HFF-Myc (cell line): ENCODE measurements around the gene BAZ2A.

Experiments
- DNase-seq: peaks from one replicate; pipeline ENCODE4 v3.0.0-alpha.2; 2011; ENCODE audit warnings: low read depth; ENCODE audit errors: extremely low read depth
- H3K4me3 ChIP-seq: replicated peaks from 2 replicates; pipeline ENCODE4 v1.5.1; 2011; ENCODE audit warnings: low read depth, mild to moderate bottlenecking, control low read depth, low read length
- CTCF ChIP-seq: IDR thresholded peaks from 2 replicates; pipeline ENCODE4 v1.5.1; 2012; ENCODE audit warnings: mild to moderate bottlenecking, low read depth, low read length, control low read depth; ENCODE audit errors: missing control alignments

BAZ2A gene

GRCh38 chr12:56645201-56645716 lies 15.1 kb upstream of the BAZ2A start:
- TF ChIP-seq CTCF: no peak
- no peak for DNase-seq
- H3K4me3 ChIP-seq: peak overlapping the region; percentile 100

- peak overlapping the region; percentile 100 for H3K4me3 ChIP-seq
- no peak for DNase-seq
- TF ChIP-seq CTCF: no peak
Observed at GRCh38 chr12:56644654-56645053, 14.5 kb upstream of the BAZ2A start.

- TF ChIP-seq CTCF: no peak
- no peak overlapping the region for H3K4me3 ChIP-seq
- DNase-seq: no peak
Observed at GRCh38 chr12:56641219-56641618, 11.1 kb upstream of the BAZ2A start.

- TF ChIP-seq CTCF: no peak
- no peak for DNase-seq
- no peak overlapping the region for H3K4me3 ChIP-seq
Observed at GRCh38 chr12:56637621-56638020, 7.5 kb upstream of the BAZ2A start.

- H3K4me3 ChIP-seq: peak overlapping the region; percentile 75
- DNase-seq: peak; percentile 99
- TF ChIP-seq CTCF: peak; percentile 69
Observed at GRCh38 chr12:56636675-56637540, 6.8 kb upstream of the BAZ2A start.

GRCh38 chr12:56635806-56636674 lies 5.9 kb upstream of the BAZ2A start:
- DNase-seq: peak; percentile 65
- peak overlapping the region; percentile 75 for H3K4me3 ChIP-seq
- TF ChIP-seq CTCF: no peak
